Endodermal cell (in vitro differentiated cells): ENCODE measurements around the gene CMIP. TPM values are rescaled to one million over a fixed set of nuclear protein-coding genes. Genes with fewer than 3 reads are reported as not detected.

Experiments
- DNase-seq: peaks from one replicate; pipeline ENCODE4 v3.0.0-alpha.2; 2017
- H3K27ac ChIP-seq: 2 replicates; pipeline ENCODE4 v1.5.1; 2013; ENCODE audit warnings: mild to moderate bottlenecking, low read depth, low read length, moderate library complexity
- H3K27me3 ChIP-seq: 2 replicates; pipeline ENCODE4 v1.6.1; 2013; ENCODE audit warnings: mild to moderate bottlenecking, low read length, moderate library complexity; ENCODE audit not compliant: insufficient read depth, control insufficient read depth, poor library complexity, severe bottlenecking
- H3K36me3 ChIP-seq: 2 replicates; pipeline ENCODE4 v1.7.0; 2013; ENCODE audit warnings: mild to moderate bottlenecking, low read length, moderate library complexity; ENCODE audit not compliant: control insufficient read depth, insufficient read depth
- H3K4me1 ChIP-seq: one replicate; pipeline ENCODE4 v1.7.0; 2013; ENCODE audit warnings: low read length; ENCODE audit not compliant: control insufficient read depth, insufficient read depth
- H3K4me3 ChIP-seq: 2 replicates; pipeline ENCODE4 v1.5.1; 2013; ENCODE audit warnings: mild to moderate bottlenecking, low read length, moderate library complexity
- H3K9ac ChIP-seq: 2 replicates; pipeline ENCODE4 v1.6.1; 2013; ENCODE audit warnings: mild to moderate bottlenecking, low read length, moderate library complexity; ENCODE audit not compliant: poor library complexity, severe bottlenecking; ENCODE audit errors: extremely low read depth
- H3K9me3 ChIP-seq: 2 replicates; pipeline ENCODE4 v1.6.1; 2013; ENCODE audit warnings: mild to moderate bottlenecking, low read length, moderate library complexity; ENCODE audit not compliant: control insufficient read depth
- H3K27ac Mint-ChIP-seq: 2 replicates; pipeline ENCODE4 v1.8.0; 2020; ENCODE audit warnings: mixed read lengths
- H3K27me3 Mint-ChIP-seq: 2 replicates; pipeline ENCODE4 v1.8.0; 2021; ENCODE audit warnings: mild to moderate bottlenecking, mixed read lengths; ENCODE audit not compliant: insufficient read depth
- H3K36me3 Mint-ChIP-seq: 2 replicates; pipeline ENCODE4 v1.8.0; 2020; ENCODE audit warnings: low read depth, mixed read lengths
- H3K4me1 Mint-ChIP-seq: 2 replicates; pipeline ENCODE4 v1.8.0; 2020; ENCODE audit warnings: mixed read lengths
- H3K4me3 Mint-ChIP-seq: 2 replicates; pipeline ENCODE4 v1.8.0; 2020; ENCODE audit warnings: mild to moderate bottlenecking, moderate library complexity, mixed read lengths
- H3K9me3 Mint-ChIP-seq: 2 replicates; pipeline ENCODE4 v1.8.0; 2020; ENCODE audit warnings: mild to moderate bottlenecking, mixed read lengths
- WGBS, 2 experiments: methylation state at CpG; one replicate each; pipeline versions ENCODE4 v1.1.5 to v1.1.7; 2013; ENCODE audit warnings: missing lambda C conversion rate in 2 of 2, mixed read lengths in 1 of 2; ENCODE audit not compliant: insufficient coverage in 1 of 2, insufficient read length in 1 of 2; 5-methylcytosine and 5-hydroxymethylcytosine counted together
- total RNA-seq, 2 donors: library from RNA; stranded (reverse); fragmentation: NEBNext Ultra II Directional in 1 of 2; extraction: Animal tissue kit (Norgen Biotek cat#: 25700) in 1 of 2; gene quantifications; 2 replicates in 1 of 2; 3 replicates in 1 of 2; pipeline ENCODE4 v1.2.1, GENCODE V29; 2021
- TF ChIP-seq, protein P1 (sequence below): fragments of 200-600 bp; sonication (generic); conservative IDR thresholded peaks from 2 replicates; pipeline ENCODE4 v1.5.0; 2021; ENCODE audit warnings: antibody characterized with exemption, mild to moderate bottlenecking

CMIP gene
- total RNA-seq, 2 donors from 2014 or later, result 64.0 to 64.7 TPM

DNA sequence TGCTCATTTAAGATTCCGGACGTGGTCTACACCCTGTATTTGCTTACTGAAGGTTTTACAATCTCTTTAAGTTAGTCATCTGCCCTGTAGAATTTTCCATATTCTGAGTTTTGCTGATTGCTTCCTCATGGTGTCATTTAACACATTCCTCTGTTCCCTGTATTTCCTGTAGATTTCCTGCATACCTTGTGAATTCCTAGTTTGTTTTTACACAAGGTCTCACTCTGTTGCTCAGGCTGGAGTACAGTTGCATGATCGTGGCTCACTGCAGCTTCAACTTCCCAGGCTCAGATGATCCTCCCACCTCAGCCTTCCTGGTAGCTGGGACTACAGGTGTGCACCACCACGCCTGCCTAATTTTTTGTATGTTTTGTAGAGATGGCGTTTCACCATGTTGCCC, 66.8 kb downstream of the CMIP start:
- WGBS, 2 experiments, result 85 to 98% methylated on average over 5 of the region's 5 CpGs
- Mint-ChIP-seq H3K27me3 (no peaks in the 10 kb centered on the region), H3K4me1 (peaks cover 19% of the 10 kb centered on the region), H3K27ac (no peak overlapping the region), H3K36me3 (peaks cover 8% of the 10 kb centered on the region), H3K9me3 (no peaks in the 10 kb centered on the region), H3K4me3 (no peak overlapping the region)
- Histone ChIP-seq H3K4me1 (peaks cover 13% of the 10 kb centered on the region), H3K9me3 (no peaks in the 10 kb centered on the region), H3K27me3 (no peaks in the 10 kb centered on the region), H3K9ac (no peak overlapping the region), H3K27ac (no peak overlapping the region), H3K36me3 (peaks cover 4% of the 10 kb centered on the region), H3K4me3 (no peak overlapping the region)
- TF ChIP-seq, protein P1, sequence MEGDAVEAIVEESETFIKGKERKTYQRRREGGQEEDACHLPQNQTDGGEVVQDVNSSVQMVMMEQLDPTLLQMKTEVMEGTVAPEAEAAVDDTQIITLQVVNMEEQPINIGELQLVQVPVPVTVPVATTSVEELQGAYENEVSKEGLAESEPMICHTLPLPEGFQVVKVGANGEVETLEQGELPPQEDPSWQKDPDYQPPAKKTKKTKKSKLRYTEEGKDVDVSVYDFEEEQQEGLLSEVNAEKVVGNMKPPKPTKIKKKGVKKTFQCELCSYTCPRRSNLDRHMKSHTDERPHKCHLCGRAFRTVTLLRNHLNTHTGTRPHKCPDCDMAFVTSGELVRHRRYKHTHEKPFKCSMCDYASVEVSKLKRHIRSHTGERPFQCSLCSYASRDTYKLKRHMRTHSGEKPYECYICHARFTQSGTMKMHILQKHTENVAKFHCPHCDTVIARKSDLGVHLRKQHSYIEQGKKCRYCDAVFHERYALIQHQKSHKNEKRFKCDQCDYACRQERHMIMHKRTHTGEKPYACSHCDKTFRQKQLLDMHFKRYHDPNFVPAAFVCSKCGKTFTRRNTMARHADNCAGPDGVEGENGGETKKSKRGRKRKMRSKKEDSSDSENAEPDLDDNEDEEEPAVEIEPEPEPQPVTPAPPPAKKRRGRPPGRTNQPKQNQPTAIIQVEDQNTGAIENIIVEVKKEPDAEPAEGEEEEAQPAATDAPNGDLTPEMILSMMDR, result no peak
- no peak for DNase-seq

GRCh38 chr16:81513204-81514040, 68.8 kb downstream of the CMIP start:
- Histone ChIP-seq H3K9ac (peak overlapping the region; percentile 27), H3K4me1 (peaks cover 13% of the 10 kb centered on the region), H3K27ac (peak overlapping the region; percentile 74), H3K27me3 (no peaks in the 10 kb centered on the region), H3K4me3 (no peak overlapping the region), H3K36me3 (peaks cover 17% of the 10 kb centered on the region), H3K9me3 (no peaks in the 10 kb centered on the region)
- Mint-ChIP-seq H3K27me3 (no peaks in the 10 kb centered on the region), H3K9me3 (no peaks in the 10 kb centered on the region), H3K36me3 (peaks cover 19% of the 10 kb centered on the region), H3K4me3 (no peak overlapping the region), H3K27ac (peak overlapping the region; percentile 93), H3K4me1 (peaks cover 19% of the 10 kb centered on the region)
- 64 to 82% methylated on average over 16 to 21 of the region's 21 CpGs for WGBS, 2 experiments
- DNase-seq, result peak; percentile 80
- TF ChIP-seq, protein P1, result no peak

- H3K4me1 ChIP-seq, result peaks cover 13% of the 10 kb centered on the region
- H3K4me1 Mint-ChIP-seq, result peaks cover 19% of the 10 kb centered on the region
- H3K27ac ChIP-seq, result no peak overlapping the region
- peak overlapping the region; percentile 93 for H3K27ac Mint-ChIP-seq
- no peaks in the 10 kb centered on the region for H3K9me3 Mint-ChIP-seq
- no peaks in the 10 kb centered on the region for H3K27me3 Mint-ChIP-seq
- H3K9me3 ChIP-seq, result no peaks in the 10 kb centered on the region
- H3K36me3 Mint-ChIP-seq, result peaks cover 20% of the 10 kb centered on the region
- H3K36me3 ChIP-seq, result peaks cover 17% of the 10 kb centered on the region
- H3K27me3 ChIP-seq, result no peaks in the 10 kb centered on the region
- DNase-seq, result no peak
- no peak overlapping the region for H3K9ac ChIP-seq
- no peak overlapping the region for H3K4me3 Mint-ChIP-seq
- TF ChIP-seq, protein P1, result no peak
- 90 to 95% methylated on average over 4 to 7 of the region's 7 CpGs for WGBS, 2 experiments
- H3K4me3 ChIP-seq, result no peak overlapping the region
Measured at GRCh38 chr16:81514041-81514559, 69.5 kb downstream of the CMIP start.
